Hepatocyte (in vitro differentiated cells): ENCODE data around the gene SDK1. TPM values are rescaled to one million over a fixed set of nuclear protein-coding genes. Genes with fewer than 3 reads are reported as not detected.

ENCODE experiments used
- DNase-seq: peaks from one replicate; pipeline ENCODE4 v3.0.0-alpha.2; 2016; ENCODE audit warnings: low spot score
- H2AFZ ChIP-seq: fragments of 200-600 bp; sonication (generic); 2 replicates; pipeline ENCODE4 v1.6.0; 2016; ENCODE audit warnings: antibody characterized with exemption, mild to moderate bottlenecking
- H3K27ac ChIP-seq: fragments of 200-600 bp; sonication (generic); 2 replicates; pipeline ENCODE4 v1.5.1; 2016; ENCODE audit warnings: mild to moderate bottlenecking
- H3K27me3 ChIP-seq: fragments of 200-600 bp; sonication (generic); 2 replicates; pipeline ENCODE4 v1.6.1; 2016
- H3K36me3 ChIP-seq: fragments of 200-600 bp; sonication (generic); replicated peaks from 2 replicates; pipeline ENCODE4 v1.5.1; 2016; ENCODE audit warnings: low read depth; ENCODE audit not compliant: insufficient read depth
- H3K4me1 ChIP-seq: fragments of 200-600 bp; sonication (generic); 2 replicates; pipeline ENCODE4 v1.5.1; 2016; ENCODE audit warnings: mild to moderate bottlenecking, moderate library complexity; ENCODE audit not compliant: insufficient read depth
- H3K4me2 ChIP-seq: fragments of 200-600 bp; sonication (generic); 2 replicates; pipeline ENCODE4 v1.6.0; 2016
- H3K4me3 ChIP-seq: fragments of 200-600 bp; sonication (generic); 2 replicates; pipeline ENCODE4 v1.5.1; 2016; ENCODE audit warnings: mild to moderate bottlenecking
- H3K79me2 ChIP-seq: fragments of 200-600 bp; sonication (generic); 2 replicates; pipeline ENCODE4 v1.6.0; 2017; ENCODE audit warnings: mild to moderate bottlenecking
- H3K9me2 ChIP-seq: fragments of 200-600 bp; sonication (generic); replicated peaks from 2 replicates; pipeline ENCODE4 v1.6.0; 2017; ENCODE audit warnings: mild to moderate bottlenecking; ENCODE audit not compliant: insufficient read depth
- H3K9me3 ChIP-seq: fragments of 200-600 bp; sonication (generic); 2 replicates; pipeline ENCODE4 v1.5.1; 2016; ENCODE audit warnings: low read depth, mild to moderate bottlenecking
- H4K20me1 ChIP-seq: fragments of 200-600 bp; sonication (generic); 2 replicates; pipeline ENCODE4 v1.6.0; 2016; ENCODE audit warnings: mild to moderate bottlenecking; ENCODE audit not compliant: insufficient read depth, poor library complexity, severe bottlenecking
- CTCF ChIP-seq: fragments of 200-600 bp; sonication (generic); IDR thresholded peaks from 2 replicates; pipeline ENCODE4 v1.5.1; 2016; ENCODE audit warnings: antibody characterized with exemption, mild to moderate bottlenecking; ENCODE audit not compliant: poor library complexity
- EZH2 ChIP-seq: fragments of 200-600 bp; sonication (generic); IDR thresholded peaks from 2 replicates; pipeline ENCODE4 v1.6.1; 2016; ENCODE audit warnings: antibody characterized with exemption, mild to moderate bottlenecking, borderline replicate concordance
- EZH2phosphoT487 ChIP-seq: fragments of 200-600 bp; sonication (generic); IDR thresholded peaks from one replicate; pipeline ENCODE4 v1.6.1; 2018; ENCODE audit warnings: antibody characterized with exemption, mild to moderate bottlenecking, low read depth, moderate library complexity; ENCODE audit not compliant: unreplicated experiment, severe bottlenecking
- WGBS: methylation state at CpG from one replicate; pipeline ENCODE4 v1.1.6; 2016; ENCODE audit warnings: low lambda C conversion rate; ENCODE audit errors: missing lambda C conversion rate; 5-methylcytosine and 5-hydroxymethylcytosine counted together
- polyA plus RNA-seq: library from polyadenylated mRNA; unstranded; fragments of >200 nt; fragmentation: Nextera tagmentation; extraction: Ambion mirVana; gene quantifications from 2 replicates; pipeline ENCODE4 v1.2.1, GENCODE V29; 2016
- total RNA-seq: library from RNA; depleted of rRNA; stranded (reverse); fragments of >200 nt; gene quantifications from 2 replicates; pipeline ENCODE4 v1.2.3, GENCODE V29; 2014

Gene SDK1
- total and polyA plus RNA-seq, 2 experiments from 2014 or later = 4.3 to 10.0 TPM

- Histone ChIP-seq H3K27ac (no peak overlapping the region), H4K20me1 (no peaks in the 10 kb centered on the region), H3K4me1 (no peaks in the 10 kb centered on the region), H3K36me3 (no peaks in the 10 kb centered on the region), H3K27me3 (no peaks in the 10 kb centered on the region), H3K4me2 (no peak overlapping the region), H3K4me3 (no peak overlapping the region), H3K79me2 (no peaks in the 10 kb centered on the region), H2AFZ (no peak overlapping the region), H3K9me3 (no peaks in the 10 kb centered on the region), H3K9me2 (no peaks in the 10 kb centered on the region)
- WGBS = 81% methylated on average over 5 of the region's 5 CpGs
- TF ChIP-seq EZH2phosphoT487 = no peak
- TF ChIP-seq EZH2 = no peak
- no peak for TF ChIP-seq CTCF
- DNase-seq = no peak
These were observed 135.7 kb downstream of the SDK1 start for GRCh38 chr7:3436746-3437145.

- TF ChIP-seq EZH2phosphoT487 = no peak
- no peak for TF ChIP-seq EZH2
- no peak for TF ChIP-seq CTCF
- WGBS = 88% methylated on average over 6 of the region's 6 CpGs
- H3K4me2 ChIP-seq = no peak overlapping the region
- DNase-seq = no peak
- H3K4me1 ChIP-seq = no peaks in the 10 kb centered on the region
- no peak overlapping the region for H3K4me3 ChIP-seq
- no peak overlapping the region for H3K27ac ChIP-seq
- H3K36me3 ChIP-seq = no peaks in the 10 kb centered on the region
- H3K79me2 ChIP-seq = no peaks in the 10 kb centered on the region
- no peaks in the 10 kb centered on the region for H3K9me3 ChIP-seq
- H3K9me2 ChIP-seq = no peaks in the 10 kb centered on the region
- no peaks in the 10 kb centered on the region for H4K20me1 ChIP-seq
- no peak overlapping the region for H2AFZ ChIP-seq
- H3K27me3 ChIP-seq = no peaks in the 10 kb centered on the region
These were observed 136.4 kb downstream of the SDK1 start for GRCh38 chr7:3437467-3437866.

GRCh38 chr7:3438352-3438751 is 137.3 kb downstream of the SDK1 start:
- H3K79me2 ChIP-seq = no peaks in the 10 kb centered on the region
- H3K27me3 ChIP-seq = no peaks in the 10 kb centered on the region
- no peaks in the 10 kb centered on the region for H3K9me2 ChIP-seq
- DNase-seq = no peak
- no peak overlapping the region for H3K27ac ChIP-seq
- H3K36me3 ChIP-seq = no peaks in the 10 kb centered on the region
- TF ChIP-seq CTCF (no peak), EZH2phosphoT487 (no peak), EZH2 (no peak)
- H3K4me1 ChIP-seq = no peaks in the 10 kb centered on the region
- 78% methylated on average over 4 of the region's 4 CpGs for WGBS
- no peak overlapping the region for H2AFZ ChIP-seq
- no peak overlapping the region for H3K4me2 ChIP-seq
- no peaks in the 10 kb centered on the region for H4K20me1 ChIP-seq
- H3K9me3 ChIP-seq = no peaks in the 10 kb centered on the region
- H3K4me3 ChIP-seq = no peak overlapping the region

- H3K9me3 ChIP-seq = no peaks in the 10 kb centered on the region
- no peaks in the 10 kb centered on the region for H3K4me1 ChIP-seq
- no peaks in the 10 kb centered on the region for H3K27me3 ChIP-seq
- DNase-seq = peak; percentile 50
- no peak overlapping the region for H3K4me3 ChIP-seq
- H3K9me2 ChIP-seq = no peaks in the 10 kb centered on the region
- no peak overlapping the region for H2AFZ ChIP-seq
- no peaks in the 10 kb centered on the region for H3K79me2 ChIP-seq
- H3K36me3 ChIP-seq = no peaks in the 10 kb centered on the region
- no peaks in the 10 kb centered on the region for H4K20me1 ChIP-seq
- H3K4me2 ChIP-seq = peak overlapping the region; percentile 14
- 79% methylated on average over 3 of the region's 3 CpGs for WGBS
- H3K27ac ChIP-seq = no peak overlapping the region
- TF ChIP-seq EZH2phosphoT487 (no peak), CTCF (no peak), EZH2 (no peak)
These were observed 138.4 kb downstream of the SDK1 start for GRCh38 chr7:3439333-3440030.
